OCI-LY7 (cell line): ENCODE results near the gene UBTF. TPM values are rescaled to one million over a fixed set of nuclear protein-coding genes. Genes with fewer than 3 reads are reported as not detected.
A peak's percentile ranks its signal among the peaks of the same experiment; 100 is the strongest.
"Not testable (repeated sequence)": the region's sequence is repeated elsewhere in the genome, so short reads cannot be mapped to it uniquely, and the experiment has no call there.

Source experiments
- BruUV-seq: library from RNA; stranded (reverse); fragments of 400-500 nt; replicated peaks from 2 replicates; lab custom pipeline; 2021; lab: Mats Ljungman, UMichigan
- CTCF ChIA-PET: fragments of 300-600 bp; sonication (Branson Sonifier 250); formaldehyde crosslinking; loops from one replicate; lab custom pipeline; 2022; ENCODE audit warnings: antibody characterized with exemption; ENCODE audit not compliant: unreplicated experiment; lab: Charles Lee
- POLR2A ChIA-PET: fragments of 300-600 bp; sonication (Branson Sonifier 250); formaldehyde crosslinking; loops from one replicate; lab custom pipeline; 2022; ENCODE audit warnings: antibody characterized with exemption; lab: Charles Lee
- DNase-seq: peaks from one replicate; pipeline ENCODE4 v3.0.0-alpha.2; 2015; ENCODE audit warnings: low spot score
- H2AFZ ChIP-seq: fragments of 200-600 bp; sonication (generic), shearing (Covaris generic); 2 replicates; pipeline ENCODE4 v1.6.1; 2014; ENCODE audit warnings: mild to moderate bottlenecking, antibody characterized with exemption, low read length, moderate library complexity
- H3K27ac ChIP-seq: fragments of 200-600 bp; sonication (generic); 2 replicates; pipeline ENCODE4 v1.5.1; 2014; ENCODE audit warnings: mixed run types, low read depth, mild to moderate bottlenecking, moderate library complexity, low read length, inconsistent platforms; ENCODE audit not compliant: poor library complexity, severe bottlenecking
- H3K36me3 ChIP-seq: fragments of 200-600 bp; sonication (generic); 2 replicates; pipeline ENCODE4 v1.6.1; 2014; ENCODE audit warnings: mild to moderate bottlenecking, antibody characterized with exemption, low read length, moderate library complexity, mixed read lengths; ENCODE audit not compliant: insufficient read depth
- H3K4me1 ChIP-seq: fragments of 200-600 bp; sonication (generic); 2 replicates; pipeline ENCODE4 v1.5.1; 2014; ENCODE audit warnings: mild to moderate bottlenecking, low read length; ENCODE audit not compliant: insufficient read depth, poor library complexity, severe bottlenecking
- H3K4me2 ChIP-seq: fragments of 200-600 bp; sonication (generic); 2 replicates; pipeline ENCODE4 v1.6.1; 2014; ENCODE audit warnings: mild to moderate bottlenecking, low read length
- H3K4me3 ChIP-seq: fragments of 200-600 bp; sonication (generic); 2 replicates; pipeline ENCODE4 v1.5.1; 2014; ENCODE audit warnings: mild to moderate bottlenecking, low read depth, low read length; ENCODE audit not compliant: poor library complexity, severe bottlenecking
- H3K79me2 ChIP-seq: fragments of 200-600 bp; sonication (generic); 2 replicates; pipeline ENCODE4 v1.6.1; 2016; ENCODE audit warnings: low read depth, mild to moderate bottlenecking, low read length, moderate library complexity, mixed read lengths; ENCODE audit not compliant: insufficient read depth
- H3K9me2 ChIP-seq: fragments of 200-600 bp; sonication (generic); 2 replicates; pipeline ENCODE4 v1.6.1; 2016; ENCODE audit warnings: mild to moderate bottlenecking, low read length, mixed read lengths; ENCODE audit not compliant: insufficient read depth
- H3K9me3 ChIP-seq: fragments of 200-600 bp; sonication (generic); 2 replicates; pipeline ENCODE4 v1.6.1; 2014; ENCODE audit warnings: mild to moderate bottlenecking, mixed run types, low read length, mixed read lengths
- H4K20me1 ChIP-seq: fragments of 200-600 bp; sonication (generic); 2 replicates; pipeline ENCODE4 v1.6.1; 2014; ENCODE audit warnings: mild to moderate bottlenecking, antibody characterized with exemption, low read length, moderate library complexity, mixed read lengths; ENCODE audit not compliant: insufficient read depth
- CTCF ChIP-seq: fragments of 200-600 bp; sonication (generic); conservative IDR thresholded peaks from 2 replicates; pipeline ENCODE4 v1.5.1; 2014; ENCODE audit warnings: mild to moderate bottlenecking, antibody characterized with exemption, low read length, moderate library complexity, mixed read lengths
- EZH2phosphoT487 ChIP-seq: fragments of 200-600 bp; sonication (generic); IDR thresholded peaks from 2 replicates; pipeline ENCODE4 v1.6.1; 2018; ENCODE audit warnings: low read depth, borderline replicate concordance, mild to moderate bottlenecking, mixed run types, antibody characterized with exemption, low read length, moderate library complexity, mixed read lengths
- intact Hi-C: fragments of 100-400 bp; cut with micrococcal nuclease; formaldehyde crosslinking; loops from one replicate; pipeline ENCODE4 v1.10.0; 2022; ENCODE audit not compliant: unreplicated experiment
- total RNA-seq, 2 experiments: library from RNA; depleted of rRNA in 1 of 2; stranded (reverse); fragments of >200 nt in 1 of 2; shearing (Covaris generic) in 1 of 2; gene quantifications; 2 replicates each; pipeline ENCODE4 v1.2.3, GENCODE V29; 2014 to 2022

UBTF gene
- total RNA-seq, 2 experiments from 2014 or later = 155 to 215 TPM

GRCh38 chr17:44247440-44247841 lies 28.0 kb upstream of the UBTF start:
- Histone ChIP-seq H3K27ac (peak overlapping the region; percentile 53), H3K79me2 (no peaks in the 10 kb centered on the region), H3K4me1 (peaks cover 45% of the 10 kb centered on the region), H2AFZ (peak overlapping the region; percentile 74; the same call in 1 of the 2 replicates), H4K20me1 (no peaks in the 10 kb centered on the region), H3K9me2 (no peaks in the 10 kb centered on the region), H3K36me3 (no peaks in the 10 kb centered on the region), H3K4me3 (no peak overlapping the region), H3K9me3 (no peaks in the 10 kb centered on the region), H3K4me2 (peak overlapping the region; percentile 52; the same call in 1 of the 2 replicates)
- CTCF ChIA-PET = no interaction called here
- no peak for TF ChIP-seq EZH2phosphoT487
- no peak for TF ChIP-seq CTCF
- intact Hi-C loops = no loop called here
- POLR2A ChIA-PET = interaction anchor here (0.5 to 1.0 kb wide), 2 partner anchors 8 to 50 kb away, joined by 3 read pairs; no protein-coding TSS in a partner anchor
- no TSS peak for BruUV-seq
- DNase-seq = no peak

- H3K4me2 ChIP-seq = peak overlapping the region; percentile 50
- no peaks in the 10 kb centered on the region for H3K9me2 ChIP-seq
- TF ChIP-seq CTCF (no peak), EZH2phosphoT487 (no peak)
- peak overlapping the region; percentile 15 for H3K4me3 ChIP-seq
- peak overlapping the region; percentile 71 for H2AFZ ChIP-seq
- ChIA-PET POLR2A (interaction anchor here (0.6 kb wide), 2 partner anchors 308 to 473 kb away, joined by 4 read pairs; no protein-coding TSS in a partner anchor), CTCF (no interaction called here)
- H3K4me1 ChIP-seq = peaks cover 25% of the 10 kb centered on the region
- peak overlapping the region; percentile 23 for H3K27ac ChIP-seq
- H3K36me3 ChIP-seq = no peaks in the 10 kb centered on the region
- no peaks in the 10 kb centered on the region for H3K79me2 ChIP-seq
- intact Hi-C loops = no loop called here
- H4K20me1 ChIP-seq = no peaks in the 10 kb centered on the region
- H3K9me3 ChIP-seq = no peaks in the 10 kb centered on the region
- peak; percentile 71 for DNase-seq
- no TSS peak for BruUV-seq
These were observed 21.7 kb upstream of the UBTF start for GRCh38 chr17:44241106-44241624.

DNA sequence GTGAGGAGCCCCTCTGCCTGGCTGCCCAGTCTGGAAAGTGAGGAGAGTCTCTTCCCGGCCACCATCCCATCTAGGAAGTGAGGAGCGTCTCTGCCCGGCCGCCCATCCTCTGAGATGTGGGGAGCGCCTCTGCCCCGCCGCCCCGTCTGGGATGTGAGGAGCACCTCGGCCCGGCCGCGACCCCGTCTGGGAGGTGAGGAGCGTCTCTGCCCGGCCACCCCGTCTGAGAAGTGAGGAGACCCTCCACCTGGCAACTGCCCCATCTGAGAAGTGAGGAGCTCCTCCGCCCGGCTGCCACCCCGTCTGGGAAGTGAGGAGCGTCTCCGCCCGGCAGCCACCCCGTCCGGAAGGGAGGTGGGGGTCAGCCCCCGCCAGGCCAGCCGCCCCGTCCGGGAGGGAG lies 18.4 kb upstream of the UBTF start:
- H3K9me3 ChIP-seq, POLR2A ChIA-PET, H3K79me2 ChIP-seq, BruUV-seq, H2AFZ ChIP-seq, H3K9me2 ChIP-seq, H3K4me3 ChIP-seq, CTCF ChIA-PET, DNase-seq, intact Hi-C loops, H3K36me3 ChIP-seq, H3K4me2 ChIP-seq, H4K20me1 ChIP-seq, H3K27ac ChIP-seq: not testable (repeated sequence)
- peaks cover 13% of the 10 kb centered on the region for H3K4me1 ChIP-seq
